ENCODE data around the gene PPP1R12C.
"Not testable (repeated sequence)": the region's sequence is repeated elsewhere in the genome, so short reads cannot be mapped to it uniquely, and the experiment has no call there.

PPP1R12C gene

DNA sequence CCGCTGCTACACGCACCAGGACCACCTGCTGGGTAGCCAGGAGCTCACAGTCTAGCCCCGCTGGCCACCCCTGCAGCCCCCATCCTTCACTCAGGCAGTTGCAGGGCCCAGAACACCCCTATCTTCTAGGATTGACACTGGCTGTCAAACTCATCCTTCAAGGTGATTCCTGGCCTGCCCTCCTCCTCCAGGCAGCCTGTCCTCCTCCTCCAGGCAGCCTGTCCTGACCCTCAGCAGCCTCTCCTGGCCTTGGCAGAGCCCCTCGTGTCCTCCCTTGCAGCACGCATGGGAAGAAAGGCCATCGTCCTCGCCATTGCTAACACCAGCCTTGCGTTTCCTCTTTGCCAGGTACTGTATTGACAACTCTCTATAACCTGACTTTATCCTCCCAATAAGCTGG lies 45.5 kb downstream of the PPP1R12C start:
- Histone ChIP-seq H3K9me3 (ENCODE audit: low read length) (peaks cover 7% of the 10 kb centered on the region), H3K27ac (ENCODE audit: low read depth, low read length) (no peak overlapping the region), H3K4me1 (ENCODE audit: insufficient read depth, low read length) (no peaks in the 10 kb centered on the region), H3K4me3 (ENCODE audit: low read depth in 1 of 2, low read length in 2 of 2) (no peak overlapping the region), H3K9ac (ENCODE audit: low read length) (no peak overlapping the region), H3K36me3 (ENCODE audit: insufficient read depth, low read length) (no peaks in the 10 kb centered on the region), H3K27me3 (ENCODE audit: control insufficient read depth in 1 of 2, insufficient read depth in 2 of 2, low read length in 2 of 2) (peaks cover 28 to 46% of the 10 kb centered on the region in 2 donors)

DNA sequence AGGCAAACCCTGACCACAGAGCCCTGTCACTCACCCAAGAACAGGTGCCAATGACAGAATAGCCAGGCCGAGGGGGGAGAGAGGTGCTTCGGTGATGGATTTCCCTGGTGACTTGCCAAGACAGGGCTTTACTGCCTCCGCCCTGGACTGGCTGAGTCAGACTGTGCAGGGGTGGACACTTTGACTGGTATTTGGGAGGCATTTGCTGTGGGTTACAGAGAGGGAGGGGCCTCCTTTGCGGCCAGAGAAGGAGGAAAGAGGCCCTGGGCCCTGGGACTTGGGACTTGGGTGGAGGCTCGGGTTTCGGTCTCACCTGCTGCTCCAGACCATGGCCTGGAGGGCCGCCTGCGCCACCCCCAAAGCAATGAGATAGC lies 46.3 kb downstream of the PPP1R12C start:
- Histone ChIP-seq H3K4me1 (ENCODE audit: insufficient read depth, low read length) (no peaks in the 10 kb centered on the region), H3K27me3 (ENCODE audit: control insufficient read depth in 1 of 2, insufficient read depth in 2 of 2, low read length in 2 of 2) (peaks cover 24 to 42% of the 10 kb centered on the region in 2 donors), H3K9ac (ENCODE audit: low read length) (no peak overlapping the region), H3K27ac (ENCODE audit: low read depth, low read length) (no peak overlapping the region), H3K4me3 (ENCODE audit: low read depth in 1 of 2, low read length in 2 of 2) (no peak overlapping the region), H3K36me3 (ENCODE audit: insufficient read depth, low read length) (no peaks in the 10 kb centered on the region), H3K9me3 (ENCODE audit: low read length) (peaks cover 7% of the 10 kb centered on the region)

DNA sequence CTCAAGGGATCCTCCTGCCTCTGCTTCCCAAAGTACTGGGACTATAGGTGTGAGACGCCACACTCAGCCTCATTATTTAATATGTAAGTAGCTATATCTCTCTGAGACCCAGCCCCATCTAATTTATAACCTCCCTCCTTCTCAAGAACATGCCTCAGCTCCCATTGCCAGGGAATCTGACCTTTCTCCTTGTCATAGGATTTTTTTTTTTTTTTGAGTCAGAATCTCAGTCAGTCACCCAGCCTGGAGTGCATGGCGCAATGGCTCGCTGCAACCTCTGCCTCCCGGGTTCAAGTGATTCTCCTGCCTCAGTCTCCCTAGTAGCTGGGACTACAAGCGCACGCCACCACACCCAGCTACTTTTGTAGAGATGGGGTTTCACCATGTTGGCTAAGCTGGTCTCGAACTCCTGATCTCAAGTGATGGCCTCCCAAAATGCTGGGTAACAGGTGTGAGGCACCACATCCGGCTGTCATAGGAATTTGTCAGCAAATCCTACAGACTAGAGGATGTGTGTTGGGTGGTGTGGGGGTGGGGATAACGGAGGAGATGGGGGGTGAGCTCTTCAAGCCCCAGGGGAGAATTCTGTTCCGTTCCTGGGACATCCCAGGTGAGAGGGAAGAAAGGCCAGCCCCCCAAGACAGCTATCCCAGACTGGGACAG lies 46.8 kb downstream of the PPP1R12C start:
- Histone ChIP-seq H3K9ac (ENCODE audit: low read length) (no peak overlapping the region), H3K9me3 (ENCODE audit: low read length) (peaks cover 7% of the 10 kb centered on the region), H3K4me3 (ENCODE audit: low read depth in 1 of 2, low read length in 2 of 2) (no peak overlapping the region), H3K27me3 (ENCODE audit: control insufficient read depth in 1 of 2, insufficient read depth in 2 of 2, low read length in 2 of 2) (peaks cover 24 to 37% of the 10 kb centered on the region in 2 donors), H3K4me1 (ENCODE audit: insufficient read depth, low read length) (no peaks in the 10 kb centered on the region), H3K27ac (ENCODE audit: low read depth, low read length) (no peak overlapping the region), H3K36me3 (ENCODE audit: insufficient read depth, low read length) (no peaks in the 10 kb centered on the region)

DNA sequence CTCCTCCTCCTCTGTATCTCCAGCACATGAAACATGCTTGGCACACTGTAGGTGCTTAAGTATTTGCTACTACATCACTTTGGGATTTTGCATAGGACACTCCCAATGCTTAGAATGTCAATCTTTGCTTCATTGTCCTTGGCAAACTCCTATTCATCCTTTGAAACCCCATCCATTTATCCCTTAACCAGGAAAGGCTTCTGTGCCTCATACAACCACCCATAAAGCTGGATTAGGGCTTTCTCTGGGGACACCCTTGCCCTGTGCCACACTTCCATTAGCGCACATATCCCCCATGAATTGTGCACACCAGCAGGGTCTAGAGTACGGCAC lies 47.6 kb downstream of the PPP1R12C start:
- no peaks in the 10 kb centered on the region for H3K4me1 ChIP-seq (ENCODE audit: insufficient read depth, low read length)
- H3K9me3 ChIP-seq (ENCODE audit: low read length) = peaks cover 7% of the 10 kb centered on the region
- no peak overlapping the region for H3K4me3 ChIP-seq (ENCODE audit: low read depth in 1 of 2, low read length in 2 of 2)
- H3K27ac ChIP-seq (ENCODE audit: low read depth, low read length) = no peak overlapping the region
- H3K9ac ChIP-seq (ENCODE audit: low read length) = no peak overlapping the region
- H3K36me3 ChIP-seq (ENCODE audit: insufficient read depth, low read length) = no peaks in the 10 kb centered on the region
- H3K27me3 ChIP-seq (ENCODE audit: control insufficient read depth in 1 of 2, insufficient read depth in 2 of 2, low read length in 2 of 2) = peaks cover 24 to 35% of the 10 kb centered on the region in 2 donors

DNA sequence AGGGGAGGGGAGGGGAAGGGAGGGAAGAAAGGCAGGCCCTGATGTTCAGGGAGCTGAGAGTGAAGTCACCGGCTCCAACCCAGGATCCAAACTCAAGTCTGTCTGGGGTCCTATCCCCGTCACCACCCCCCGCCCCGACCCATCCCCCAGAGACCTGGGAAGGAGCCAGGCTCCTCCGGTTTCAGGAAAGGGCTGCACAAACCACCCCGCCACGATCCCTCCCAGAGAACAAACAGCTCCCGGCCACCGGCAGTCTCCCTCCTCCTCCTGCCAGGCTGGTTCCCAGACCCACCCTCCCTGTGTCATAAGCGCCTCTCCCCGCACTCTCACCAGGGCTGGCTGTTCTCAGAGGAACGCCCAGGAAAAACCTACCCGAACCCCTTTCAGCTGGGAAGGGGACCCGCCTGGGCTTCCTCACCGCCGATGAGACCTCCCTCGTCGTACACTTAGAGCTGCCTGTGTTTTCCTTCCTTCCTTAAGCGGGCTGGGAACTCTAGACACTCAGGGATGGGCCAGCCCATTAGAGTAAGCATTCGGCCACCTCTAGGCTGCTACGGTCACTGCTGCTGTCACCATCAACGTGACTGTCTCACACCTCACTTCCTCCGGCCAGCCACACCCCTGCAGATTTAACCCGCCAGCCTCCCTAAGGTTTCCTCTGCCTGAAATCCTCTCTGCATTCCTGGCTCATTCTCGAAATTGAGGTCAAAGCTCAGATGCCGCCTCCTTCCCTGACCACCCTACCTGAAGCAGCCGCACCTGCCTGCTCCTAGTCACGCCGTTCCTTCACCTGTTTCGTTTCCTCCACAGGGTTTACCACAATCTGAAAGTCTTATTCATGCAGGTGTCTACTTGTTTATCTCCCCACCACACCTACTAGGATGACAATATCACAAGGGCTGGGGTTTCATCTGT lies 48.2 kb downstream of the PPP1R12C start:
- Histone ChIP-seq H3K4me1 (ENCODE audit: insufficient read depth, low read length) (no peaks in the 10 kb centered on the region), H3K9me3 (ENCODE audit: low read length) (peaks cover 7% of the 10 kb centered on the region), H3K27ac (ENCODE audit: low read depth, low read length) (no peak overlapping the region), H3K9ac (ENCODE audit: low read length) (no peak overlapping the region), H3K36me3 (ENCODE audit: insufficient read depth, low read length) (no peaks in the 10 kb centered on the region), H3K4me3 (ENCODE audit: low read depth in 1 of 2, low read length in 2 of 2) (no peak overlapping the region), H3K27me3 (ENCODE audit: control insufficient read depth in 1 of 2, insufficient read depth in 2 of 2, low read length in 2 of 2) (peaks cover 24 to 35% of the 10 kb centered on the region in 2 donors)

DNA sequence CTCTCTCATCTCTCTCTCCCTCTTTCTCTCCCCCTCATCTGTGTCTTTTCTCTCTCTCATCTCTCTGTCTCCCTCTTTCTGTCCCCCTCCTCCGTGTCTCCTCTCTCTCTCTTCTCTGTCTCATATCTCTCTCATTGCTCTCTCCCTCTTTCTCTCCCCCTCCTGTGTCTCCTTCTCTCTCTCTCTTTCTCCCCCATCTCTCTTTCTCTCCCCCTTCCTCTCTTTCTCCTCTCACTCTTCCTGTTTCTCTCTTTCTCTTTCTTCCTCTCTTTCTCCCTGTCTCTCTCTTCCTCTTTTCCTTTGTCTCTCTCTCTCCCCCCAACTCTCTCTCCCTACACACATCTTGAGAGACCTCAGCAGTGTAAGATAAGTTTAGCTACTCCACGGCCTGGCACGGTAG lies 49.6 kb downstream of the PPP1R12C start:
- peaks cover 7% of the 10 kb centered on the region for H3K9me3 ChIP-seq (ENCODE audit: low read length)
- no peaks in the 10 kb centered on the region for H3K36me3 ChIP-seq (ENCODE audit: insufficient read depth, low read length)
- H3K27me3 ChIP-seq (ENCODE audit: control insufficient read depth in 1 of 2, insufficient read depth in 2 of 2, low read length in 2 of 2) = peaks cover 24 to 35% of the 10 kb centered on the region in 2 donors
- H3K4me1 ChIP-seq (ENCODE audit: insufficient read depth, low read length) = no peaks in the 10 kb centered on the region
- no peak overlapping the region for H3K27ac ChIP-seq (ENCODE audit: low read depth, low read length)
- no peak overlapping the region for H3K4me3 ChIP-seq (ENCODE audit: low read depth in 1 of 2, low read length in 2 of 2)
- H3K9ac ChIP-seq (ENCODE audit: low read length) = no peak overlapping the region

DNA sequence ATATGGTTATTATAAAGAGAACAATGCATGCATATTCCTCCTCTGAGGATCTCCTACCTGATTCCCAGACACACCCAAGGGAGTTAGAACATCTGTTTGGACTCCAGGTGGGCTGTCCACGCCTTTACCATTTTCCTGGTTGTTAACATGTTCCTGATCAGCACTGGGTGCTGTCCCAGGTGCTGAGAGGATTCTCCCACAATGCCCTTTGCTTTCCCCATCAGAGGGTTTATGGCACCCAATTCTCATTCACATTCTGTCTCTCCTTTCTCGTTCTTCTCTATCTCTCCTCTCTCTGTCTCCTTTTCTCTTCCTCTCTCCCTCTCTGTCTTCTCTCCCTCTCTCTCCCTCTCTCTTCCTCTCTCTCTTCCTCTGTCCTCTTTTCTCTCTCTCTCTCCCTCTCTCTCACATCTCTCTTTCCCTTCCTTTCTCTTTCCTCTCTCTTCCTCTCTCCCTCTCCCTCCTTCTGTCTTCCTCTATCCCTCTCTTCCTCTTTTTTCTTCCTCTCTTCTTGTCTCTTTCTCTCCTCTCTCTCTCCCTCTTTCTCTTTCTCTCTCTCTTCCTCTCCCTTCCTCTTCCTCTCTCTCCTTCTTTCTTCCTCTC lies 51.2 kb downstream of the PPP1R12C start:
- no peak overlapping the region for H3K4me3 ChIP-seq (ENCODE audit: low read depth in 1 of 2, low read length in 2 of 2)
- H3K9me3 ChIP-seq (ENCODE audit: low read length) = peaks cover 7% of the 10 kb centered on the region
- H3K4me1 ChIP-seq (ENCODE audit: insufficient read depth, low read length) = no peaks in the 10 kb centered on the region
- H3K27ac ChIP-seq (ENCODE audit: low read depth, low read length) = no peak overlapping the region
- no peak overlapping the region for H3K9ac ChIP-seq (ENCODE audit: low read length)
- peaks cover 17 to 24% of the 10 kb centered on the region in 2 donors for H3K27me3 ChIP-seq (ENCODE audit: control insufficient read depth in 1 of 2, insufficient read depth in 2 of 2, low read length in 2 of 2)
- no peaks in the 10 kb centered on the region for H3K36me3 ChIP-seq (ENCODE audit: insufficient read depth, low read length)

DNA sequence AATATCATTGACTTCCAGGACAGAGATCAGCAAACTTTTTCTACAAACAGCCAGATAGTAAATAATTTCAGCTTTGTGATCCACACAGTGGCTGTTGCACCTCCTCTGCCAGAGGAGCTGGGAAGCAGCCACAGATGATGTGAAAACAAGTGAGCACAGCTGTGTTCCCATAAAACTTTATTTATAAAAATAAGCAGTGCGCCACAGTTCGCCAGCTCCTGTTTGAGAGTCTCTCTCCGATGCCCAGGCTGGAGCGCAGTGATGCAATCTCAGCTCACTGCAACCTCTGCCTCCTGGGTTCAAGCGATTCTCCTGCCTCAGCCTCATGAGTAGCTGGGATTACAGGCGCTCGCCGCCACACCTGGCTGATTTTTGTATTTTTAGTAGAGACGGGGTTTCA lies 51.9 kb downstream of the PPP1R12C start:
- H3K27me3 ChIP-seq (ENCODE audit: control insufficient read depth in 1 of 2, insufficient read depth in 2 of 2, low read length in 2 of 2) = peaks cover 14 to 17% of the 10 kb centered on the region in 2 donors
- H3K4me1 ChIP-seq (ENCODE audit: insufficient read depth, low read length); H3K9ac ChIP-seq (ENCODE audit: low read length); H3K27ac ChIP-seq (ENCODE audit: low read depth, low read length); H3K4me3 ChIP-seq (ENCODE audit: low read depth in 1 of 2, low read length in 2 of 2); H3K36me3 ChIP-seq (ENCODE audit: insufficient read depth, low read length); H3K9me3 ChIP-seq (ENCODE audit: low read length): not testable (repeated sequence)

DNA sequence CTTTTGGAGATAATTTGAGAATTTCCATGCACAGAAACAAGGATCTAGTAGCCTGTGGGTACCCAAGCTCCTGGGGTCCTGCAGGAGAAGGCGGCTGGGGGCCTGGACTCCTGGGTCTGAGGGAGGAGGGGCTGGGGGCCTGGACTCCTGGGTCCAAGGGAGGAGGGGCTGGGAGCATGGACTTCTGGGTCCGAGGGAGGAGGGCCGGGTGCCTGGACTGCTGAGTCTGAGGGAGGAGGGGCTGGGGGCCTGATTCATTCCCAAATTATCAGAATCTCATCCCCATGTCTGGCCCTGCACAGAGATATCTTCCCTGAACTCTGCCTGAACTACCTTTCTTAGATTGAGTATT lies 54.0 kb downstream of the PPP1R12C start:
- Histone ChIP-seq H3K9ac (ENCODE audit: low read length) (no peak overlapping the region), H3K36me3 (ENCODE audit: insufficient read depth, low read length) (peaks cover 8% of the 10 kb centered on the region), H3K9me3 (ENCODE audit: low read length) (no peaks in the 10 kb centered on the region), H3K4me1 (ENCODE audit: insufficient read depth, low read length) (no peaks in the 10 kb centered on the region), H3K4me3 (ENCODE audit: low read depth in 1 of 2, low read length in 2 of 2) (peak overlapping the region in 1 of 2 donors; percentile 65), H3K27ac (ENCODE audit: low read depth, low read length) (no peak overlapping the region), H3K27me3 (ENCODE audit: control insufficient read depth in 1 of 2, insufficient read depth in 2 of 2, low read length in 2 of 2) (peaks cover 0 to 5% of the 10 kb centered on the region in 2 donors)

DNA sequence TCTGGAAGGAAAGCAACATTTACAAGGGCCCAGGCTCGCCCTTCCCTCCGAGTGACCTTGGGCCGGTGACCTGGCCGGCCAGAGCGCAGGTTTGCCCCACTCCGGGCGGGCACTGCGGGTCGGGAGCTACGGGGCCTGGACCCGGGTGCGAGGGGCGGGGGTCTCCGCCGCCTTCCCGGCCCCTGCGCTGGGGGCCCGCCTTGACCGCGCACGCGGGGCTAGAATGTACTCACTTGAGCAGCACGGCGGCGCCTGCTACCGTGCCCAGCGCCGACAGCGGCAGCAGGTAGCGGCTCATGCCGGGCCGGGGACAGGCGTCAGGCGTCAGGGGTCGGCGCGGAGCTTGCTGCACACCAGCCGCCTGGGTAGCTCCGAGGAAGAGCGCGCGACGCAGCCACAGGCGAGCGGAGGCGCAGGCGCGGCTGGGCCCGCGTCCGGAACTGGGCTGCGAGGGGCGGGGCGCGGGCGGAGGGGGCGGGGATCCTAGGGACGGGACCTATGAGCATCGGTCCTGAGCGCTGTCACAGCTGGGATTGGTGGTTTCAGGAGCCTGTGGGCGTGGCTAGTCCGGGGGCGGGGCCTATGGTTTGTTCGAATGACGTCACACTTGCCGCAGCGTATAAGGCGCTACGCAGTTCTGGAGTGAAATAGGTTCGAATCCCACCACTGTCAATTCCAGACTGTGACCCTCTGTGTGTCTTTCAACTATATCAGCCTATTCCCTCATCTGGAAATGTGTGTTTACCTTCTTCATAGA lies 54.5 kb downstream of the PPP1R12C start, which contains the start of gene RDH13:
Gene RDH13 (minus strand): TSS at position 414 of the 757 bp plus-strand sequence. CDS start 116 bp downstream, at position 298.
- peaks cover 11% of the 10 kb centered on the region for H3K36me3 ChIP-seq (ENCODE audit: insufficient read depth, low read length)
- no peaks in the 10 kb centered on the region for H3K9me3 ChIP-seq (ENCODE audit: low read length)
- no peaks in the 10 kb centered on the region for H3K4me1 ChIP-seq (ENCODE audit: insufficient read depth, low read length)
- peak within 1 kb of the TSS; percentile 51 to 65 for H3K4me3 ChIP-seq (ENCODE audit: low read depth in 1 of 2, low read length in 2 of 2)
- peak within 1 kb of the TSS; percentile 60 for H3K27ac ChIP-seq (ENCODE audit: low read depth, low read length)
- peaks cover 0 to 5% of the 10 kb centered on the region in 2 donors for H3K27me3 ChIP-seq (ENCODE audit: control insufficient read depth in 1 of 2, insufficient read depth in 2 of 2, low read length in 2 of 2)
- H3K9ac ChIP-seq (ENCODE audit: low read length) = peak within 1 kb of the TSS; percentile 28

DNA sequence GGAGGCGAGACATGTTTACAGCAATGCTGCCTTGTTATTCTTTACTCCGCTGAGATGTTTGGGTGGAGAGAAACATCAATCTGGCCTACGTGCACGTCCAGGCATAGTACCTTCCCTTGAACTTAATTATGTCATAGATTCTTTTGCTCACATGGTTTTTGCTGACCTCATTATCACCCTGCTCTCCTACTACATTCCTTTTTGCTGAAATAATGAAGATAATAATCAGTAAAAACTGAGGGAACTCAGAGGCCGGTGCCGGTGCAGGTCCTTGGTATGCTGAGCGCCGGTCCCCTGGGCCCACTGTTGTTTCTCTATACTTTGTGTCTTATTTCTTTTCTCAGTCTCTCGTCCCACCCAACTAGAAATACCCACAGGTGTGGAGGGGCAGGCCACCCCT lies 57.1 kb downstream of the PPP1R12C start:
- H3K27ac ChIP-seq (ENCODE audit: low read depth, low read length); H3K27me3 ChIP-seq (ENCODE audit: control insufficient read depth in 1 of 2, insufficient read depth in 2 of 2, low read length in 2 of 2); H3K9ac ChIP-seq (ENCODE audit: low read length); H3K4me1 ChIP-seq (ENCODE audit: insufficient read depth, low read length); H3K4me3 ChIP-seq (ENCODE audit: low read depth in 1 of 2, low read length in 2 of 2); H3K9me3 ChIP-seq (ENCODE audit: low read length): not testable (repeated sequence)
- H3K36me3 ChIP-seq (ENCODE audit: insufficient read depth, low read length) = peaks cover 29% of the 10 kb centered on the region

All from muscle layer of colon (tissue), 2 donors.